ENCODE measurements around the gene PAK4.

Gene PAK4

DNA sequence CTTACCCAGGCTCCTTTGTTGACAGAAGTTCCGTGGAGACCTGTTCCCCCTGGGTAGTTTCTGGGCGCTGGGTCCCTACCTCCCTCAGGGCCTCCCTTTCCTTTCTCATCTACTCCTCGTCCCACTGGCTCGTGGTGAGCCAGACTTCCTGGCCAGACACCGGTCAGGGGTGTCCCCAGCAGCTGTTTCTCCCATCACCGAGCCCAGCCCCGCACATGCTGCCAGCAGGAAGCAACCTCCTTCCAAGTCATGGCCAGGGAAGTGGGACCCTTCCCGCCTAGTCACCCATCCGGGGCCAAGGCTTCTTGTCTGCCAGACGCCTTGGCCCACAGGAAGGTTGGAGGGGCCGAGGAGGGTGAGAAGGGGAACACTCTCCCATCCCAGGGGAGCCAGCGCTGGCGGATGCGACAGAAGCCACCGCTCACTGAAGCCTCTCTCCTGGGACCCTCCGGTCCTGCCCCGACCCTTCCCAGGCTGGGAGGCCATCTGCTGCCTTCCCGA, 5.7 kb downstream of the PAK4 start:
- no peak for DNase-seq (ENCODE audit: low read depth)
- TF ChIP-seq CTCF (IDR thresholded peaks at IDR 0.05; ENCODE audit: insufficient read depth, low read depth, low read length, missing control alignments), result no peak
- H3K4me3 ChIP-seq (ENCODE audit: low read depth, low read length), result no peak overlapping the region

DNA sequence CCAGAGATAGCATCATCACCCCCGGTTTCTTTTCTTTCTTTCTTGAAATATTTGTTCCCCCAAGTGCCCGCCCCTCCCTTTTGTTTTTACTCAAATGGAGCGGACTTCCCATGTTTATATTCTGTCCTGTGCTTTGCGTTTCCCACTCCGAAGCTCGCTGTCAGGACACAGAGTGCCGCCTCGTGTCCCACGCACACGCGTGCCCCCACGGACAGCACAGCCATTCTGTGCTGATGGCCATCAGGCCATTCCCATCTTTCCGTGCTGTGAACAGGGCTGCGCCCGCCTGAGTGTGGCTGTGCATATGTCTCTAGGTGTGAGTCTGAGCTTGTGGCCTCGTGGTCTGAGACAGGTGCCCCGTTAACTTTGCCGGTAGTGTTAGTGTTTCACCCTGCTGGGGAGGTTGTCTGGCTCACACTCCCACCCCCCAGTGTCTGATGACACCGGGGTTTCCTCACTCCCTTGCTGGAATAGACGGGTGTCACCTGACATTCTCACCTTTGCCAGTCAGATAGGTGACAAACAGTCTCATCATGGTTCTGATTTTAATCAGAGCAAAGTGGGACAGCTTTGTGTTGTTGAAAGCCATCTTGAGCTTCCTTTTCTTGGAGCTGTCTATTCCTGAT, 6.9 kb downstream of the PAK4 start:
- no peak for DNase-seq (ENCODE audit: low read depth)
- H3K4me3 ChIP-seq (ENCODE audit: low read depth, low read length), result no peak overlapping the region
- TF ChIP-seq CTCF (IDR thresholded peaks at IDR 0.05; ENCODE audit: insufficient read depth, low read depth, low read length, missing control alignments), result no peak

GRCh38 chr19:39133431-39134270, 8.1 kb downstream of the PAK4 start:
- TF ChIP-seq CTCF (IDR thresholded peaks at IDR 0.05; ENCODE audit: insufficient read depth, low read depth, low read length, missing control alignments), result no peak
- no peak for DNase-seq (ENCODE audit: low read depth)
- H3K4me3 ChIP-seq (ENCODE audit: low read depth, low read length), result no peak overlapping the region

DNA sequence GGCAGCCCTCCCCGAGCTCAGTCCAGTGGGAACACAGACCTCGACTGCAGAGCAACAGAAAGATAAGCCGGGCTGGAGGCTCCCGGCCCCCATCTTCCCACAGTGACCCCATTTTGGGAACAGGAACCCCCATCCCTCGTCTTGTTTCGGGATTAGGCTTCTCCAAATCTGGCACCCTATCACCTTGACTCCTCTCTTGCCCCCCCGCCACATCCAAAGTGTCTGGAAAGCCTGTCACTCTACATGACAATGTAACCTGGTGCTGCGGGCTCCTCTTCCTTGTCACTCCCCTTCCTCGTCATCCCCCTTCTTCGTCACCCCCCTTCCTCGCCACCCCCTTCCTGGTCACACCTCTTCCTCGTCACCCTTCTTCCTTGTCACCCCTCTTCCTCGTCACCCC, 10.1 kb downstream of the PAK4 start:
- H3K4me3 ChIP-seq (ENCODE audit: low read depth, low read length), result no peak overlapping the region
- no peak for DNase-seq (ENCODE audit: low read depth)
- TF ChIP-seq CTCF (IDR thresholded peaks at IDR 0.05; ENCODE audit: insufficient read depth, low read depth, low read length, missing control alignments), result no peak

DNA sequence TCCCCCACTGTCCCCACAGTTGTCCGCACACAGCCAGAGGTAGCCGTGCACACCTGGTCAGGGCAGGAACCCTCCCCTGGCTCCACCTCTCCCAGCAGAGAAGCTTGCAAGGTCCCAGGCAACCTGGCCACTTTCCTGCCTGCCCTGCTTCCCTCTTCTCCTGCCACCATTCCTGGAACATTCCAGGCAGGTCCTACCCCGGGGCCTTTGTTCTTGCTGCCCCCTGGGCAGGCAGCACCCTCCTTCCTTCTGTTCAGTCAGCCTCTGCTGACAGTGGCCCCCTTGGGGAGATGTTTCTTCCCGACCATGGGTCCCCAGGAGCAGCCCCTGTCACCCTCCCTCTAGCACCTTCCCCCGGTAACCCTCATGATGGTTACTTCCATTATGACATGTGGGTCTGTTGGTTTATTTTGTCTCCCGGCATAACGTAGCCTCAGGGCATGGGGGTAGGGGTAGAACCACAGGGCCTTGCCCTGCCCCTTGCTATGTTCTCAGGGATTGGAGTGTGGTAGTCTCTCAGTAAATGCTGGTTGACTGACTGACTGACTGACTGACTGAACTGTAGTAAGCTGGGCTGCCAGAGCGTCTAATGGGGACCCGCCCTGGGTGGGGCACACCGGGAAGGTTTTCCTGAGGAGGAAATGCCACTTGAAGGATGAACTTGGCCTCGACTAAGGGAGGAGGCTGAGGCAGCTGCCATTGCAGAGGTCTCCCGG, 10.8 kb downstream of the PAK4 start:
- H3K4me3 ChIP-seq (ENCODE audit: low read depth, low read length), result no peak overlapping the region
- no peak for DNase-seq (ENCODE audit: low read depth)
- no peak for TF ChIP-seq CTCF (IDR thresholded peaks at IDR 0.05; ENCODE audit: insufficient read depth, low read depth, low read length, missing control alignments)

- no peak overlapping the region for H3K4me3 ChIP-seq (ENCODE audit: low read depth, low read length)
- no peak for DNase-seq (ENCODE audit: low read depth)
- TF ChIP-seq CTCF (IDR thresholded peaks at IDR 0.05; ENCODE audit: insufficient read depth, low read depth, low read length, missing control alignments), result no peak
Observed at GRCh38 chr19:39137131-39137530, 11.5 kb downstream of the PAK4 start.

Measured in GM12865 (cell line).